NCI-H460 (cell line): ENCODE results near the gene P2RX7. TPM values are rescaled to one million over a fixed set of nuclear protein-coding genes. Genes with fewer than 3 reads are reported as not detected.
"Not testable (repeated sequence)": the region's sequence is repeated elsewhere in the genome, so short reads cannot be mapped to it uniquely, and the experiment has no call there.

Experiments used
- DNase-seq: peaks from one replicate; pipeline ENCODE4 v3.0.0-alpha.2; 2016; ENCODE audit warnings: low read depth; ENCODE audit errors: extremely low read depth
- small RNA-seq, 2 experiments: library from RNA; depleted of rRNA; stranded (forward); fragments of <200 nt; gene quantifications; one replicate each; pipeline ENCODE3, GENCODE V24; 2014
- total RNA-seq: library from RNA; depleted of rRNA; stranded (reverse); fragments of >200 nt; shearing (Covaris generic); gene quantifications from 2 replicates; pipeline ENCODE4 v1.2.3, GENCODE V29; 2014; rRNA removed

The P2RX7 gene
- total RNA-seq, 1 experiment from 2014 or later = 1.2 TPM

GRCh38 chr12:121226399-121226798, 93.7 kb downstream of the P2RX7 start:
- no peak for DNase-seq

DNA sequence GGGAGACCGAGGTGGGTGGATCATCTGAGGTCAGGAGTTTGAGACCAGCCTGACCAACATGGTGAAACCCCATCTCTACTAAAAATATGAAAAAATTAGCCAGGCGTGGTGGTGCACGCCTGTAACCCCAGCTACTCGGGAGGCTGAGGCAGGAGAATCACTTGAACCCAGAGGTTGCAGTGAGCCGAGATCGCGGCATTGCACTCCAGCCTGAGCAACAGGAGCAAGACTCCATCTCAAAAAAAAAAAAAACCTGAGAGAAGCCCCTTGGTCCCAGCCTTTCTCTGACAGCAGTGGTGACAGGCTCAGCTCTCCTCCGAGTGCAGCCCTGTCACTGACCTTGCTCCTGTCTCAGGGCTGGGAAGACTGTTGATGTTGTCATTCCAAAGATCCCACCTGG, 94.2 kb downstream of the P2RX7 start:
- not testable (repeated sequence) for DNase-seq

DNA sequence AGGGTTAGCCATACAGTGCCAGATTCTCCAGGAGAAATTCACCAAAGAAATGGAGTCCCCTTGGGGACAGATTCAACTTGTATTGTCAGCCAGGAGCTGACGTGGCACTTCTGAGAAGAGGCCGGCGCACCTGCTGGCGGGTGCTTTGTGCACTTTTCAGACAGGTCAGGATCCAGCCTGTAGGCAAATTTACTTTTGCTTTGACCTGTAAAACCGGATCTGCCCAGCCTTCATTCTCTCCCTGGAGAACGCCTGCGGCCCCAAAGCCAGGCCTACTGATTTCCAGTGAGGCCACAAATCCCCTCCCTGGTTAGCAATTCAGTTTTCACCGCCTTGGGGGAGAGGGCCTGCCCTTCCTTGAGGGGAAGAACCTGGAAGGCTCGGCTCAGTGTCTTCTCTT, 94.6 kb downstream of the P2RX7 start:
- no peak for DNase-seq

DNA sequence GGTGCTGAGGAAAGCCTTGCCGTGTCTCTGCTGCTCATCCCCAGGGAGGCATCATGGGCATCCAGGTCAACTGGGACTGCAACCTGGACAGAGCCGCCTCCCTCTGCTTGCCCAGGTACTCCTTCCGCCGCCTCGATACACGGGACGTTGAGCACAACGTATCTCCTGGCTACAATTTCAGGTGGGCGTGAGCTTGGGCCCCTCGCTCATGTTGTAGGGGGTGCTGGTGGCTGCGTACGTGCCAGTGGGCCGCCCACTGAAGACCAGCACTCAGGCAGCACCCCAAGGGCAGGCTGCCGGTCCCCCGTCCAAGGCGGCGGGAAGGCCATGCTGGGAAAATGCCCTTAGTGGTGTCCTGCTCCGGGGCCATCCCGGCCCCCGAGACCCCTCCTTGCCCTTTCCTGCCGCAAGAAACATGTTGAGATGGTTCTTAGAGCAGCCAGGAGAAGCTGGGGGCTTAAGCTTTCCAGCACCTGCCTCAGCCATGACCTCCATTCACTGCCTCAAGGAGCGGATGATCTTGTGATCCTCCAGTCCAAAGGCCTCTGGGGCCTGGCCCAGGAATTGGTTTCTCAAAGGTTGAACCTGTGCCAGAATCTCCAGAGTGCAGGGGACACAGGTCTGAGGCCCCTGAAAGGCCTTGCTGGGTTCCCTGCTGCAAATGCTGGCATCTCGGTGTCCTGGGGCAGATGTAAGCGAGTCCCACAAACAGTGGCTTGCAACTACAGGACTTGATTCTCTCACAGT, 96.4 kb downstream of the P2RX7 start:
- DNase-seq = no peak

DNA sequence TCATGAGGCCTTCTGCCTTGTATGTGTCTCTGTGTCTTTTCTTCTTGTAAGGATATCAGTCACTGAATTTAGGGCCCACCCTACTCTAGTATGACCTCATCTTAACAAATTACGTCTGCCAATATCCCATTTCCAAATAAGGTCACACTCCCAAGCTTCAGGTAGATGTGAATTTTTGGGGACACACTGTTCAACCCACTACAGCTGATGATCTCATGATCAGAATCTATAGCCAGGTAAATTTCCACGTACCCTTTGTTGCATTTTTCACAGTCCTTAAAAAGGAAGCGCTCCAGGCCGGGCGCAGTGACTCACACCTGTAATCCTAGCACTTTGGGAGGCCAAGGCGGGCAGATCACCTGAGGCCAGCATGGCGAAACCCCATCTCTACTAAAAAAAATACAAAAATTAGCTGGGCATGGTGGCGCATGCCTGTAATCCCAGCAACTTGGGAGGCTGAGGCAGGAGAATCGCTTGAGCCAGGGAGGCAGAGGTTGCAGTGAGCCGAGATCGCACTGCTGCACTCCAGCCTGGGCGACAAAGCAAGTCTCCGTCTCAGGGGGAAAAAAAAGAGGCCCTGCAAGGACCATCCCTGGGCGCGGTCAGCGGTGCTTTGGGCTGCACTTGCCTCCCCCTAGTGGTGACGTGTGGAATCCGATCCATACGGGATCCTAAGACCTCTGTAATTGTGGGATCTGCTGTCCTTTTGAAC, 97.3 kb downstream of the P2RX7 start:
- DNase-seq = peak; percentile 64

DNA sequence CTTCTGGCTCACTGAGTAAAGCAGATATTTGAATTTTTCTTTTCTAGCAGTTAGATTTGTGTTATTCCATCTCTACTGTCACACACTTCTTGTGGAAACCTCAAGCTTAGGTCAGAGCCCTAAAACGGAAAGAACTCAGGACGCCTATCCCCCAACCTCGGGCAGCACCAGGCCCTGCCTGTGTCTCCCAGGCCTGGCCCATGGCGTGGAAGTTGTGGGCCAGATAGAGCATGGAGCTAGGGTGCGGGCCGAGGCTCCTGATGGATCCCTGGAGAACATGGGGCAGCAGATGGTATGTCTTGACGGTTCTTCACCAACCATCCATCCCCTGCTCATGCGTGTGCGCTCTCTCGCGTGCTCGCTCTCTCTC, 97.8 kb downstream of the P2RX7 start:
- DNase-seq = no peak

- DNase-seq = no peak
Measured at GRCh38 chr12:121232163-121232562, 99.5 kb downstream of the P2RX7 start.

DNA sequence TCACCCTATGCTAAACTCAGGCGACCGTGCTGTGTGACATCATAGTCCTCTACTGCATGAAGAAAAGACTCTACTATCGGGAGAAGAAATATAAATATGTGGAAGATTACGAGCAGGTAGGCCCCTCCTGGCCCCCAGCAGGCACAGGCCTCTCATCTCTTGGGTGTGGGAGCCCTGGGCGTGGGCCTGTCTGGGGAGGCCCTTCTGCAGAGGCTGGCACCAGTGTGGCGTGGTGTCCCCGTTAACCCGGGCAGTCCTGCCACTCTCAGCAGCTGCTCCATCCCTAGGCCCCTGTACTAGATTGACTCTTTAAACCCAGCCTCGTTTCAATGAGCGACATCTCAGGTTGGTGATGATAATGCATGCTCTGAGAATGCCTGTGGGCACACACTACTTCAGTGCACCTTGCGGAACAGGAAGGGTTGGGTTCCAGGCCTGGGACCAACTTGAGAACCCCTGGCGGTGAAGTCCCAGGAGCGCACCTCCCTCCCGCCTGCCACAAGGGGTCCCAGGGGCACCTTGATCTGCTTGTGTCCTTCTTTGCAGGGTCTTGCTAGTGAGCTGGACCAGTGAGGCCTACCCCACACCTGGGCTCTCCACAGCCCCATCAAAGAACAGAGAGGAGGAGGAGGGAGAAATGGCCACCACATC, 100.4 kb downstream of the P2RX7 start:
- DNase-seq = no peak

DNA sequence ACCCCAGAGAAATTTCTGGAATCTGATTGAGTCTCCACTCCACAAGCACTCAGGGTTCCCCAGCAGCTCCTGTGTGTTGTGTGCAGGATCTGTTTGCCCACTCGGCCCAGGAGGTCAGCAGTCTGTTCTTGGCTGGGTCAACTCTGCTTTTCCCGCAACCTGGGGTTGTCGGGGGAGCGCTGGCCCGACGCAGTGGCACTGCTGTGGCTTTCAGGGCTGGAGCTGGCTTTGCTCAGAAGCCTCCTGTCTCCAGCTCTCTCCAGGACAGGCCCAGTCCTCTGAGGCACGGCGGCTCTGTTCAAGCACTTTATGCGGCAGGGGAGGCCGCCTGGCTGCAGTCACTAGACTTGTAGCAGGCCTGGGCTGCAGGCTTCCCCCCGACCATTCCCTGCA, 100.9 kb downstream of the P2RX7 start:
- DNase-seq = no peak

GRCh38 chr12:121236776-121237175, 104.1 kb downstream of the P2RX7 start:
- no peak for DNase-seq

GRCh38 chr12:121237415-121237814, 104.7 kb downstream of the P2RX7 start:
- DNase-seq = no peak

Small RNA genes lying within 50 kb of the gene (small RNA-seq; reads per million reads assigned to genes)
- gene AC079602.1 (0 reads per million in 2 experiments), gene RF00156 (0 to 0.04 reads per million in 2 experiments), gene Z98941.1 (0 reads per million in 2 experiments)

Other genes starting within 250 kb of the P2RX7 start
- 11.5 and 12.5 TPM in 2 replicates for gene SPPL3, start 228.5 kb upstream of the P2RX7 start, total RNA-seq
- not detected in 2 replicates for gene HNF1A, start 154.3 kb upstream of the P2RX7 start, total RNA-seq
- gene C12orf43, start 116.4 kb upstream of the P2RX7 start, total RNA-seq = 17.8 and 18.6 TPM in 2 replicates
- gene OASL, start 93.6 kb upstream of the P2RX7 start, total RNA-seq = 0.17 TPM in 1 of 2 replicates, not detected in the other
- 16.3 and 16.6 TPM in 2 replicates for gene P2RX4, start 77.3 kb downstream of the P2RX7 start, total RNA-seq
- gene CAMKK2, start 163.8 kb downstream of the P2RX7 start, total RNA-seq = 13.1 and 14.1 TPM in 2 replicates
- gene ANAPC5, start 219.5 kb downstream of the P2RX7 start, total RNA-seq = 114 and 118 TPM in 2 replicates